GM12873 (cell line): ENCODE data around the gene IBSP.

ENCODE experiments used
- CTCF ChIP-seq: IDR thresholded peaks from 2 replicates; pipeline ENCODE4 v1.5.1; 2012; ENCODE audit warnings: low read depth, mild to moderate bottlenecking, moderate library complexity, low read length, control low read depth; ENCODE audit not compliant: insufficient read depth; ENCODE audit errors: missing control alignments

IBSP gene

GRCh38 chr4:87856816-87857215, 57.5 kb downstream of the IBSP start:
- TF ChIP-seq CTCF: no peak

GRCh38 chr4:87857789-87858188, 58.4 kb downstream of the IBSP start:
- TF ChIP-seq CTCF: no peak
